Spleen (tissue), 7 donors: ENCODE results near the gene SIDT1.

ENCODE experiments used
- POLR2A ChIP-seq, 3 donors: fragments of 450-650 bp; IDR thresholded peaks; one replicate each; pipeline ENCODE4 v1.5.1; 2017; ENCODE audit warnings: antibody characterized with exemption in 3 of 3, mild to moderate bottlenecking in 1 of 3
- POLR2AphosphoS5 ChIP-seq, 3 donors: sonication (generic); formaldehyde crosslinking; IDR thresholded peaks; one replicate each; pipeline ENCODE4 v1.5.1; 2017; ENCODE audit warnings: antibody characterized with exemption in 3 of 3
- TF ChIP-seq, protein P1 (sequence below), 11 experiments: fragments of 200-600 bp in 7 of 11; fragments of 450-650 bp in 4 of 11; sonication (generic) in 4 of 11; IDR thresholded peaks in 8 of 11; conservative IDR thresholded peaks in 3 of 11; 1 replicate in 7 of 11; 2 replicates in 4 of 11; pipeline versions ENCODE4 v1.4.0 to v1.8.0; 2016 to 2021; ENCODE audit warnings: antibody characterized with exemption in 11 of 11, inconsistent platforms in 4 of 11, mild to moderate bottlenecking in 1 of 11
- donor health status: DM: no; HTN: no; CAD: no; lungs with moderate emphysema.
- donor health status: DM: no; HTN: no; CAD: no.
- donor health status: DM: no; HTN: no; CAD: no.

DNA sequence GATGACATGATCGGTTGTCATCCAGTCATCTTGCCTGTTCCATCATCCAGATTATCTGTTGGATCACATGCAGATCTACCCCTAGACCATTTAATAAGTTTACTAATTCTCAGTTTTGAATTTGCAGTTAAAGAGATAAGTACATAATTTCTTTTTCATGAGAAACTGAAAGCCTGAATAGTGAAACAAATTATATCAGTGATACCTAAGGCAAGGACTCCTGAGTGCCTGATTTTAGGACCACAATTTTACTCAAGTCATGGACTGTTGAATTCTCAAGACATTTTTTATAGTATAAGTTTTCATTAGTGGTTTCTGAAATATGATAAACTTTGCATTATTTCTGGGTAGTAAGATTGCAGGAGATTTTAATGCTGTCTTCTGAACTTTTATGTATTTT, 13.2 kb downstream of the SIDT1 start:
- TF ChIP-seq POLR2A (IDR thresholded peaks at IDR 0.05) = no peak
- TF ChIP-seq, protein P1, sequence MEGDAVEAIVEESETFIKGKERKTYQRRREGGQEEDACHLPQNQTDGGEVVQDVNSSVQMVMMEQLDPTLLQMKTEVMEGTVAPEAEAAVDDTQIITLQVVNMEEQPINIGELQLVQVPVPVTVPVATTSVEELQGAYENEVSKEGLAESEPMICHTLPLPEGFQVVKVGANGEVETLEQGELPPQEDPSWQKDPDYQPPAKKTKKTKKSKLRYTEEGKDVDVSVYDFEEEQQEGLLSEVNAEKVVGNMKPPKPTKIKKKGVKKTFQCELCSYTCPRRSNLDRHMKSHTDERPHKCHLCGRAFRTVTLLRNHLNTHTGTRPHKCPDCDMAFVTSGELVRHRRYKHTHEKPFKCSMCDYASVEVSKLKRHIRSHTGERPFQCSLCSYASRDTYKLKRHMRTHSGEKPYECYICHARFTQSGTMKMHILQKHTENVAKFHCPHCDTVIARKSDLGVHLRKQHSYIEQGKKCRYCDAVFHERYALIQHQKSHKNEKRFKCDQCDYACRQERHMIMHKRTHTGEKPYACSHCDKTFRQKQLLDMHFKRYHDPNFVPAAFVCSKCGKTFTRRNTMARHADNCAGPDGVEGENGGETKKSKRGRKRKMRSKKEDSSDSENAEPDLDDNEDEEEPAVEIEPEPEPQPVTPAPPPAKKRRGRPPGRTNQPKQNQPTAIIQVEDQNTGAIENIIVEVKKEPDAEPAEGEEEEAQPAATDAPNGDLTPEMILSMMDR (IDR thresholded peaks at IDR 0.05 in 8 of 11, conservative IDR thresholded peaks at IDR 0.05 in 3 of 11) = no peak
- TF ChIP-seq POLR2AphosphoS5 (IDR thresholded peaks at IDR 0.05) = no peak
